Colon (tissue), 2 donors: ENCODE results near the gene HSPA9.
A peak's percentile ranks its signal among the peaks of the same experiment; 100 is the strongest.

ENCODE experiments used
- FAIRE-seq: peaks from 2 replicates; lab custom pipeline; 2012; peaks lifted over from hg19 to GRCh38; lab: Jason Lieb, UNC
- donor health status: control.
- donor health status: control.

HSPA9 gene

DNA sequence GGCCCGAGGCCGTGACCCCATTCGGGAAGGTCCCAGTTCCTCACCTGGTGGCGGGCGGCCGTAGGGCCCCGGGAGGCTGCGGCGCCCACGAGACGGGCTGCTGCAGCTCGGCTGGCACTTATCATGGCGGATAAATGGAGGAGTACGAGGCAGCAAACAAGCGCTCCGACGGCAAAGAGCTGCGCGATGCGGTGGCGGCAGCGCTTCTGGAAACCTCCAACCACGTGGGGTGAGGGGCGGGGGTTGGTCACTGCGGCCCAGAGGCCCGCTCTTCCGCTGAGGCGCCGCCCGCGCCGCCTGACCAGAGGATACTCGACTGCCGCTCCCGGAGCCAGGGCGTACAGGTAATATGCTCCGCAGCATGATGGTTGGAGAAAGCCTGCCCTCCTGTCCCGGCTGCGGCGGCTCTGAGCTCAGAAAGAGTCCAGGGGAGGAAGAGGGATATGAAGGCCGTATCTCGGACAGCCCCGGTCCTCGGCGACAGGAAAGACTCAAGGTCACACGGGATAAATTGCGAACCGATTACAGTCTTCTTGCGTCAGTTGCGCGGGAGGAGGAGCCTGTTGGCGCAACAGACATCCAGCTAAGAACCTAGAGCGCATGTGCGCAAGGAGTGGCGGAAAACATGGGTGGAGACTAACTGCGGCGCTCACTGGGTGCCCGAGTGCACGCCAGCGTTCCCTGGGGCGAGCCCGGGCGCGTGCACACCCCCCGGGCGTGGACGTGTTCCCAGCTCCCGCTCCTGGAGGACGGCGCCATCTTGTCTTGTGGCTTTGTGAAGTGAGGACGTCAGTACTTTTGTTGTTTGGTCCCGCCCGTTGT is at the start of gene HSPA9:
Gene HSPA9, minus strand, starts transcription at position 208 of the 822 bp plus-strand sequence. Its CDS starts 83 bp downstream, at position 125.
- FAIRE-seq, result peak; percentile 21

DNA sequence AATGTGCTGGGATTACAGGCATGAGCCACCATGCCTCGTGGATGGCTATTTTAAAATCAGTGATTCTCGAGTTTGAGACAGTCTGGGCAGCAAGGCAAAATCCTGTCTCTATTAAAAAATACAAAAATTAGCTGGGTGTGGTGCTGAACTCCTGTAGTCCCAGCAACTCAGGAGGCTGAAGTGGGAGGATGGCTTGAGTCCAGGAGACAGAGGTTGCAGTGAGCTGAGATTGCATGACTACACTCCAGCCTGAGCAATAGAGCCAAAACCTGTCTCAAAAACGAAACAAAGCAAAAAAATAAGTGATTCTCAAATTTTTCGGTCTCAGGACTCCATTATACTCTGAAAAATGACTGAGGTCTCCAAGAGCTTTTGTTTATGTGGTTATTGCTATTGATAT is 47.9 kb upstream of the HSPA9 start:
- no peak for FAIRE-seq

DNA sequence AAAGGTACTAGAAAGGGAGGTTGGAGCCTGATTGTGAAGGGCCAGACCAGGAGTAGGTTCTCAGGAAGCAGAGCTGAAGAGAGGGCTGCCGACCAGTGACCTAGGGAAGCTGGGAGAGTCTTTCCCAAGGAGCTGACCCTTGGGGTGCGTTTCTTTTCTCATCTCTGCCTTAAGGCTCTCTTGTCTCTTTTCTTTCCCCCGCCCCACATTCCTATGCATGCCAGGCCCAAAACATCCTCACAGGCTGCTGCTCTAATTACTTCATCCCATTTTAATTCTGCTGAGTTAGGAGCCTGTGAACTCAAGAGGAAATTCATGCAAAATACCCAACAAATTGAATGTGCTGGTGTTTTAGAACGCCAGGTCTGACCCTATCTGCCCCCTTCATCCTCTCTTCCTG is 46.9 kb upstream of the HSPA9 start:
- FAIRE-seq, result no peak

DNA sequence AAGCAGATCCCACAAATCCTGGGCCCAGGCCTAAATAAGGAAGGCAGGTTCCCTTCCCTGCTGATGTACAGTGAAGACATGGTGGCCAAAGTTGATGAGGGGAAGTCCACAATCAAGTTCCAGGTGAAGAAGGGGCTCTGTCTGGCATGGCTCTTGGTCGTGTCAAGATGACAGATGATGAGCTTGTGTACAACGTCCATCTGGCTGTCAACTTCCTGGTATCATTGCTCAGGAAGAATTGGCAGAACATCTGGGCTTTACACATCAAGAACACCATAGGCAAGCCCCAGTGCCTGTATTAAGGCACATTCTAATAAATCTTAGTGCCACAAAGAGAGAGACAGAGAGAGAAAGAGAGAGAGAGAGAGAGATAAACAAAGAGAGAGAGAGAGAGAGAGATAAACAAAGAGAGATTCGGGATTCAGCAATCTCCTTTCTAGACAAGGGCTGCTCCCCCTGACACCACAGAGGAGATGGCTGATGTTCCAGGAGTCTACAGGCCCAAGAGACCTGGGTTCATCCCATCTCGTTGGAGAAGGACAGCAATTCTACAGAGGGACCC is 45.5 kb upstream of the HSPA9 start:
- FAIRE-seq, result no peak

DNA sequence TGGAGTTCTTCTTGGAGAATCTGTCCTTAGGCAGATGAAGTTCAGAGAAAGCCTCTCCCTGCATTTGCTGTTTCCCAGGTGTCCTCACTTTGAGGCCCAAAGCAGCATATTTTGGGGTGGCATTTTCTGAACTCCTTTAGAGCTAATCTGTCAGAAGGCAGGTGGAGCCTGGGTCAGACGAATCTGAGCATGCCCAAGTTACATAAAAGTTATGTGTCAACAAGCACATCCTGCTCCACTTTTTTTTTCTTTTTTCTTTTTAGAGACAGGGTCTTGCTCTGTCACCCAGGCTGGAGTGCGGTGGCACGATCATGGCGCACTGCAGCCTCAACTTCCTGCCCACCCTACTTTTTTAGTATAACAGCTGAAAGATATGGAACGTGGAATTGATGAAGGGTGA is 41.3 kb upstream of the HSPA9 start:
- no peak for FAIRE-seq

DNA sequence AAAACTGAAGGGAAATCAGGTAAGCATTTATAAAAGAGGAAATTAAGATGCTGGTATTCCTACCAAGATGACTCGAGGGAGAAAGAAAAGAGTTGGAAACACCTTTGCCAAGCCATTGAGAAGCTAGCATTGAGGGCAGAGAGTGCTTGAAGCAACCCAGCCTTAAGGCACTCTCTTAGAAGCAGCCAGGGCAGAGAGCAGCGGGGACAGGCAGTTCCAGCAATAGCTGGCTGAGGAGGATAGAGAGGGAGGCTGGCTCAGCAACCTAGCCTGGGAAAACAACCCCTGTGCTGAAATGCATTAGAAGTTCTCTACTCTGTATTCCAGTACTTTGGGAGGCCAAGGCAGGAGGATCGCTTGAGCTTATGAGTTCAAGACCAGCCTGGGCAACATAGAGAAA is 40.3 kb upstream of the HSPA9 start:
- no peak for FAIRE-seq

DNA sequence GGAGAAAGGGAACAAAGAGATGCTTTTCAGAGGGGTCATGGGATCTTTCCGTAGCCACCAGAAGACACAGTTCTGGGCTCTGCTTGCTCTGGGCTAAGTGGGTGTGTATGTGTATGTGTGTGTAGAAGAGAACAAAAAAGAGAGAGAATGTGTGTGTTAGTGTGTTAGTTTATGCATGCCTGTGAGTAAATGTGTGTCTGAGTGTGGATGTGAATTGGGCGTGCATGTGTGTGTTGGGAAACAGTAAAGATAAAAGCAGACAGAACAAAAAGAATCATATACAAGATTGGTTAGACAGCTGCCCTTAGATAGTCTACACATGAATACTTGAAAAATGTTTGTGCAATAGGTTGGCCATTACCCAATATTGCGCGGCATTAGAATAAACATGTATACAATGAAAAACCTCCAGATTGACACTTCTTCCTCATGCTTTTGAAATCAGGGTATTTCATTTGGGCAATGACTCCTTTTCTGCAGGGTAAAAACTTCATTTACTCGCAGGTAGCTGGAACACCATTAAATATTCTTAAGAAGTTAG is 36.5 kb upstream of the HSPA9 start:
- no peak for FAIRE-seq

DNA sequence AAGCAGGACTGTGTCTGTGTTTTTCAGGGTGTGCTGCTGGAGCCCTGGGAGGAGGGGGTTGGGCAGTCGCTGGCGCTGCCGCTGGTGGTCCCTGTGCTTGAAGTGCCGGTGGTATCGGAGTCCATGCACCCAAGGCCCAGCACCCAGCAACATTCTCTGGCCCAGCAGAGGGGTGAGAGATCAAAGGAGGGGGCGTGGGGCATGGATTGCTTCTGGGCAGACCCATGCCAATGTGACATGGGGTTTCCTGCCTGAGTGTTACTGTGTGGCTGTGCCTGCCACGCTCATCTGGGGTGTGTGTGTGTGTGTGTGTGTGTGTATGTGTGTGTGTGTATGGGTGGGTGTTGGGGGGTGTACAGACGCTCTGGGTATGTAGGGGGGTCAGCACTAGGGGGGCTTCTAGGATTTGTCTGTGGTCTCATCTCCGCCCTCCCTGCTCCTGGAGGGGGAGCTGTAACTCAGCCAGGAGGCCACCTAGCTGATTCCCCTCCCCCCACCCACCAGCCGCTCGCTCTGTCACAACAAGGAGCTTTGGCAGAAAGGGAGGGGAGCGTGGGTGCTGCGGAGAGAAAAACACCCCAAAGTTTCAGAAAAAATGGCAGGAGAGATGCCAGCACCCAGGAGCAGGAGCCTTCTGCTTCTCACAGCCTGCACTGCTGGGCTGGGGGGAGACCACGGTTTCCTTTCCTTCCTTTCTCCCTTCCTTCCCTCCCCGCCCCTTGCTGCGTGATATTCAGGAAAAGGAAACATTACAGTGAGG is 35.9 kb upstream of the HSPA9 start:
- no peak for FAIRE-seq

DNA sequence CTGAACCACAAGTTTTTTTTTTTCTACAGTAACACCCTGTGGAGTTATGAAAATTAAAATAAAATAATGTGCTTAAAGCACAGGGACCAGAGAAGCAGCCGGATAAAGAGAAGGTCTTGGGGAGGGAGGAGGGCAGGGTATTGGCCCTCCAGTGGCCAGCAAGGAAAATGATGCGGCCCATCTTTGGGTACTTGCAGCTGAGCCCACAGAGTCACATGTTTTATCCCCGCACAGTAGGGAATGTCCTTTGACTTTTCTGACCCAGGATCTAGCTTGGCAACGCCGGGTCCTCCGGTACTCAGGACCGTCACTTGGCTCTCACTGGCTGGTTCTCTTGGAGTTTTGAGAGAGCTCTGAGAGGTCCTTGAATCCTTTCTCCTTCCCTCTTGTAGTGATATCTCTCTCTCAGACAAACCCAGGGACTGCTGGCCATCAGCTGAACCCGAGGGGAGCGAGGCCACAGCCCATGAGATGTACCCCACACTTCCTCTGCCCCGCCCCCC is 35.3 kb upstream of the HSPA9 start:
- no peak for FAIRE-seq

DNA sequence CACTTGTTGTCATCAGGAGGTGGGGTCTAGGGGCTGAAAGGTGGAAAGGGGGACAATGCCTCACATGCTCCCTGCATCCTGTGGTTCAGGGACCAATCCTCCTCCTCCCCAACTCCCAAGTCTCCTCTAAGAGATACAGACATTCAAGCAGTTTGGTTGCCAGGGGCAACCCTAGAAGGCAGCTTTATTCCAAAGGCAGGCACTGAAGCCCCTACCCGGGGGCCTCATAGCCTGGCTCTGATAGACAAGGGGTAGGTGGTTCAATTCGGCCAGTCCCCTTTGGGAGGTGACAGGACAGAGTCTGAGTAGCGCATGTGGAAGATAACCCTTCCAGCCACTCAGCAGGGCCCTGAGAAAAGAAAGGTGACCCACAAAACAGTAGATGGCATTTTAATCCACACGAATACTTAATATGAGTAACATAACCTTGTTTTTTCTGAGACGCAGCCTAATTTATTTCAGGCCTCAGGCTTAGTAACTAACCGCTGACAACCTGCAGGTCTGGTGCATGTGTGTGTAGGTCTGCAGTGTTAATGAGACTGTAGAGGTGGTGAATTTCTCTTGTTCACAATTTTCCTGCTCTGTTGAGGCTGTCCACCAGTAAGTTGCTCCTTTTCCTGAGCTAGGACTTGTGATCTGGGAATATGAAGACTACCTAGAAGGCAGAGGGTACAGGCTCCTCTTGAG is 31.3 kb upstream of the HSPA9 start:
- FAIRE-seq, result no peak

DNA sequence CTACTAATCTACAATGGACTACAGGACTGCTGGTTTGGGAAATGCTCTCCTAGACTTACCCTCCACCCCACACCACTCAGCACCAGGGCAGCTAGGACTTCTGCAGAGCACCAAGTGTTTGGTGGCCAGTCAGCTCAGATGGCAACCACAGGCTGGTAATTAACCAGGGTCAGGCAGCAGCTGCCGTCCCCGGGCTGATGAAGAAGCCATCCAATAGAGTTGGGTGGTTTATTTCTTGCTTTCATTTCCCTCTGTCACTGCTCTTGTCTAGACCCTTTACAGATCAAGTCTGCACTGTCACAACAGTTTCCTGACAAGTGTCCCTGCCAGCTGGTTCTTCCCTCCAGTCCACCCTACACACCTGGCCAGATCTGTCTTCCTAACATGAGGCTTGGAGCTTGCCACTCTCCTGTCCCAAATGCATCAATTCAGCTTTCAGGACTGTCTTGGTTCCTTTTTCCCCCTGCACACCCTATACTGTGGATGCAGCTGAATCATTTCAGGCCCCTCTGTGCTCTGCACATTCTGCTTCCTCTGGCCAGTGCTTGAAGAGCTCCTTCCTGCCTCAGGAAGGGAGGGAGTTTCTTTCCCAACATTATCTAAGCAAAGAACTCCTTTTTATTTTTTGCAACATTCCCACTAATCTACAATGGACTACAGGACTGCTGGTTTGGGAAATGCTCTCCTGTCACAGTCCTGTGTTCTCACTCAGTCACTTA is 30.2 kb upstream of the HSPA9 start:
- FAIRE-seq, result no peak

DNA sequence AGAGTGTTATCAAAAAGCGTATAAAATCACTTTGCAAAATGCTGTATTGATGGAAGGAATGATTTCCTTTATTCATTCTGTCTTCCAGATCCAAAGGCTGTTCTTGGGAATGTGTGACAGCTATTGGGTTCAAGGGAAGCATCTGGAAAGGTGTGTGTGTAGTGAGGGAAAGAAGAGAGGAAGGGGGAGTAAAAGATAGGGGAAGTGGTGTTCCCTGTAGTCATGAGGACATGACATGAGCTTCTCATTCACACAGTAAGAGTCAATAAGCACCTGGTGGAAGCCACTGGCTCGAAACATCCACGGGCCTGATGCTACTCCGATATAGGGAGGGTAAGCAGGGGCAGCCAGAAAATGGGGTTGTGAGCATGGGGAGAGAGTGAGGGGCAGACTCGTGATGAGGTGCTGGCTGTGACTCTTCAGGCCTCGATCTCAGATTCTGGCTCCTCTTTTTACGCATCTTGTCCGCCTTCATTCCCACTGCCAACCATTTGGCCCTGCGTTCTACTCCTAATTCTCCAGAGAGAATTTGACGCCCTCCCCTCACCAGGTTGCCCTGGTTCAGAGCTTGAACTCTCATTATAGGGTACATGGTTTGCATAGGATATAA is 29.1 kb upstream of the HSPA9 start:
- FAIRE-seq, result no peak

DNA sequence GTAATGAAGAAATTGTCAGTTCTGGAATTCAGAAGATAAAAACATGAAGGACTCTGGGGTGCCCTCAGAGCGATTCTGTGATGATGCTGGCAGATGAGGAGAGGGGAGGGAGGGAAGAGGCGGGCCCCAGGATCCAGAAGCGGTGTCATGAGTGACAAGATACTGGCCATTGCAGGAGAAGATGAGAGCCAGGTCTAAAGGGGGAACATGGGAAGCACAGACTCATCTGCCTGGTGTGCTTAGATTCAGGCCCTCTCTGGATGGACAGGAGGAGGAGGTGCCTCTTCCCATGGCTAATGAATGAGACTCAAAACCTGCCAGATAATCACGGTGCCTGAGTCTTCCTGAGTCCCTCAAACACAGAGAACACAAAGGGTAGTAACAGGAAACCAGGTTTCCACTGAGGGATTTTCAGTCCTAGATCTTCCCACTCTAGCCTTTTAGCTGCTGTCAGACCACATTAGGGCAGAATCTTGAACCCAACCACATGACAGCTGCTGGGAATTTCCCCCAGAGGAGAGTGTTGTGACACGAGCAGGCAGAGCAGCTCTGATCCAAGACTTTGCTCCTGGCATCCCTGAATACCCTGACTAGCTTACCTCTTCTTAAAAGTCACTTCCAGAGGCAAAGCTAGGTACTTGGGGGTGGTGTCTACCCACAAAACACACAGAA is 28.2 kb upstream of the HSPA9 start:
- no peak for FAIRE-seq

DNA sequence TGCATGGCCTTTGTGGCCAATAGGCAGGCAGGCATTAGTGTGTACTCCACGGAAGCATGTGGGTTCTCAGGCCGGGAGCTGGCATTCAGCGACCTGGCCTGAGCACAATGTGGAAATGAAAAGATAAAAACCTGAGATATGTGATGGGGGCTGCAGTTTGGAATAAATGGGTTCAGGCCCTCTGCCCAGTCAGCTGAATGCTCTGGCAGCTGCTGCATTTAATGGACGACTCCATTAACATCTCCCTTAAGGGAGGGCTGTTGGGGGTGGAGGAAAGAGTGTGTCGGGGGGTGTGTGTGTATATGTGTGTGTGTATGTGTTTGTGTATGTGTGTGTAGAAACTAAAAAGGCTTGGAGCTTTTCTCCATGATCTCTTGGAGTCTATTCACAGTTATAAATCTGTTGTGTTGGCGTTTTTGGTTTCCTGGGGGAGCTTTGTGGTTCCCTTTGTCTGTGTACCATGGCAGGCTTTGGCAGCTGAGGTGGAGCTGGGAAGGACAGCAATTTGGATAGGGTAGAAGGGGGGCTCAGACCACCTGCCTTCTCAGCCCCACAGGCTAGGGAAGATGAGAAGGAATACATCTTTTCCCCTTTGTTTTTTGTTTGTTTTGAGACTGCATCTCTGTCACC is 27.3 kb upstream of the HSPA9 start:
- FAIRE-seq, result no peak

DNA sequence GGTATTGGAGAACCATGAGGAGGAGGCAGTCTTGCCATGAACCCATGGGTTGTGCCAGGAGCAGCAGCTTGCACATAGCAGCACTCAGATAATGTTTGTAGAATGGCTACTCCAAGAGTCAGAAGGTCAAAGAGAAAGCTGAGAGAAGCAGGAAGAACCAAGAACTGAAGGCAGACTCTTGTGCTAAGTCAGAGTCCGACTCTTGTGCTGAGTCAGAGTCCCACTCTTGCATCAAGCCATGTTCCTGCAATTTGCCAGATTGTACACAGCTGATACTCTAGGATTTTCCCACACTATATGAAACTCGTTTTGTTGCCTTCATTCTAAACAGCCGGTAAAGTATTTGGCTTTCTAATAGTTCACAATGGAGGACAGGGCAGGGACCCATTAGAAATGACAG is 26.2 kb upstream of the HSPA9 start:
- no peak for FAIRE-seq

DNA sequence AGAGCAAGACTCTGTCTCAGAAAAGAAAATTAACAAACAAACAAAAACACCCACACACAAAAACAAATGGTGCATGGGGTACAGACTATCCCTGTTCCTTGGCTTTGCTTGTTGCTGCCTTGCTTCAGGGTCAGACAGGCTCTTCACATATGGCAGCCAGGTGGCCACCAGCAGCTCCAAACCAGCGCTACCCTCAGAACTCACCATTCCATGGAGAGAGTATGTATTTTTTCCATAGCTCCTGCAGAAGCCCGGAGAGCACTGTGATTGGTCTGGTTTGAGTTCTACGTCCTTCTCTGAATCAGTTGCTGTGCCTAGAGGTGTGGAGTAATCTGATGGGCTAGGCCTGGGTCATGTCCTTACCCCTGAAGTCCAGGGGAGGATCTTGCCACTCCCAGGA is 25.2 kb upstream of the HSPA9 start:
- FAIRE-seq, result no peak

DNA sequence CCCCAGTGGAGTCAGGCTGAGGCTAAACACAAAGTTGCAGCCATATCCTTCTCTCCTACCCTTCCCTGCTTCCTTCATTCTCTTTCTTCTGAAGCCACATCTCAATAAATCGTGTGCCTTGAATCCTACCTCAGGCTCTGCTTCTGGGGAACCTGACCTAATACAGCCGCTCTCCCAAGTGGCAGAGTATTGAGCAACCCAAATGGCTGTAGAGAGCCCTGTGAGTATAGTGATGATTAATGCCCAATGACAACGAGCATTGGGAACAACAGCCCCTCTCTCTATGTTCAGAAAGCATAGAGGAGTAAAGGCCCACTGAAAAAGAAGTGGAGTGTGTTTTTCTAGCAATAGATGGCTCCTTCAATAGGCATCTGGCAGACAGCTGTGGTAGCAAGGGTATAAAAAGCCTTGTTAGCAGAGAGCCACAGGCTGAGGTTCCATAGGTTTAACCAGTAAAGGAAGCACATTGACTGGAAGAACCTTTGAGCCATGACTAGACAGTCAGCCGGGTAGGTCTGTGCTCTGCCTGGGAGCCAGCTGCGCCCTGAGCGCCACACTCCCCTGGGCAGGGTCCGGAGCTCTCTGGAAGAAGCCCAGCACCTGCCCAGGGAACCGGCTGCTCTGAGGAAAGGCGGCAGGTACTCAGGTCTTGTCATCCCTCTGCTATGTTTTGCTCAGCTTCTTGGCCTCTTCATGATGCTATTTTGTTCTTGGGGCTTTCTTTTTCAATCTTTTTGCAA is 22.6 kb upstream of the HSPA9 start:
- FAIRE-seq, result no peak

DNA sequence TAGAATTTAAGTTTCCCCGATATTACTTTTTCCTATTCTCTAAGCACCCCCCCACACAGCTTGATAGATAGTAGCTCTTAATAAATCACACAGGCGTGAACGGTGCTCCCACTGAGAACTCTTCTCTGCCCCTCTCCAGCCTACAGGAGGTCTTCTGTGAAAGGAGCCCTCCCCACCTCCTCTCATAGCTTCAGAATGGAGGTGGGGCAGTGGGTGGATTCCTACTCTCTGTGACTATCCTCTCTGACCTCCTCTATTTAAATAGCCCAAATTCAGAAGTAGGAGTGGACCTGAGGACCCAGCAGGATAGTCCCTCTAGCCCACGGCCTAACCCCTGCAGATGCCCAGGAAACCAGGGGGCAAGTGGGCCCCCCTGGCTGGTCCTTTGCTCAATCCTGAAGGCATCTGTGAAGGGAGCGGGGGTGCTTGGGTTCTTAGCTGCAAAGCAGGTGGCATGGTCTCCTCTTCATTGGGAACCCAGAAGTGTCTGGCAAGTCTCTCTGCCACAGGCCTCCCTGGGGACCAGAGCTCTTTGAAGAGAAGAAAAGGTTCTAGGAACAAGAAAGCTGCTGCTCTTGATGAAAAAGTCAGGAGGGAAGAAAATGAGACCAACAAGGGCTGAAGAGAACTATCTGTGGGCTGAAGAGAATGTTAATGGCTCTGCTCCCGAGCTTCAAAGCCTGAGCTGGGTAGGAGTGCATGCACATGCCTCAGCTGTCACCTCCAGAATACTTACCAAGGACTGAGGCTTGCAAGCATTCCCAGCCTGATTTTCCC is 21.1 kb upstream of the HSPA9 start:
- no peak for FAIRE-seq
